K562 (cell line): Measurements from ENCODE around the gene PRDM12. TPM values are rescaled to one million over a fixed set of nuclear protein-coding genes. Genes with fewer than 3 reads are reported as not detected.
A peak's percentile ranks its signal among the peaks of the same experiment; 100 is the strongest.

Experiments used
- ARID4B ChIP-seq: sonication (generic); formaldehyde crosslinking; IDR thresholded peaks from 2 replicates; pipeline ENCODE4 v1.8.0; 2022; ENCODE audit warnings: mild to moderate bottlenecking, missing genetic modification reagents
- E2F4 ChIP-seq: sonication (generic); formaldehyde crosslinking; IDR thresholded peaks from 2 replicates; pipeline ENCODE4 v1.8.0; 2022; ENCODE audit warnings: mild to moderate bottlenecking, low read depth, missing genetic modification reagents
- POLR3G ChIP-seq: IDR thresholded peaks from 2 replicates; pipeline ENCODE4 v1.6.1; 2011; ENCODE audit not compliant: insufficient read length, insufficient replicate concordance; ENCODE audit errors: extremely low read depth
- ZNF511 ChIP-seq: sonication (generic); formaldehyde crosslinking; IDR thresholded peaks from 2 replicates; pipeline ENCODE4 v1.8.0; 2022; ENCODE audit warnings: mild to moderate bottlenecking, missing genetic modification reagents
- polyA plus RNA-seq, 8 experiments: library from polyadenylated mRNA; depleted of rRNA in 4 of 8; stranded (reverse) in 5 of 8; unstranded in 3 of 8; fragments of >200 nt; fragmentation: Nextera tagmentation in 2 of 8; fragmentation: Illumina TruSeq in 1 of 8; extraction: Ambion mirVana in 2 of 8; extraction: Trizol in 1 of 8; gene quantifications; 2 replicates each; pipeline versions ENCODE4 v1.2.1 to v1.2.3, GENCODE V29; 2011 to 2014; ENCODE audit warnings: inconsistent platforms in 1 of 8, missing spikeins in 1 of 8
- total RNA-seq, 7 experiments: library from RNA; depleted of rRNA in 6 of 7; stranded (reverse); fragments of >200 nt in 6 of 7; fragmentation: Illumina TruSeq in 2 of 7; extraction: Trizol in 2 of 7; gene quantifications; 2 replicates each; pipeline versions ENCODE4 v1.2.1 to v1.2.3, GENCODE V29; 2011 to 2021; ENCODE audit warnings: low replicate concordance in 1 of 7
- TF ChIP-seq, protein P1 (sequence below): fragments of 200-600 bp; sonication (generic); IDR thresholded peaks from one replicate; pipeline ENCODE4 v1.6.1; 2012; ENCODE audit warnings: mild to moderate bottlenecking, low read depth, low read length, inconsistent platforms
- TF ChIP-seq, protein P2 (sequence below): fragments of 450-650 bp; formaldehyde crosslinking; IDR thresholded peaks from 2 replicates; pipeline ENCODE4 v1.4.0; 2022; ENCODE audit warnings: missing genetic modification characterization

PRDM12 gene
- total and polyA plus RNA-seq, 9 of the 15 experiments (the other 6 are each of a cell fraction or from before 2014, with no cell fraction given) = 0.04 to 0.22 (median 0.07) TPM; not detected in 3

GRCh38 chr9:130681769-130682420 is 17.5 kb downstream of the PRDM12 start (continued):
- TF ChIP-seq, protein P1, sequence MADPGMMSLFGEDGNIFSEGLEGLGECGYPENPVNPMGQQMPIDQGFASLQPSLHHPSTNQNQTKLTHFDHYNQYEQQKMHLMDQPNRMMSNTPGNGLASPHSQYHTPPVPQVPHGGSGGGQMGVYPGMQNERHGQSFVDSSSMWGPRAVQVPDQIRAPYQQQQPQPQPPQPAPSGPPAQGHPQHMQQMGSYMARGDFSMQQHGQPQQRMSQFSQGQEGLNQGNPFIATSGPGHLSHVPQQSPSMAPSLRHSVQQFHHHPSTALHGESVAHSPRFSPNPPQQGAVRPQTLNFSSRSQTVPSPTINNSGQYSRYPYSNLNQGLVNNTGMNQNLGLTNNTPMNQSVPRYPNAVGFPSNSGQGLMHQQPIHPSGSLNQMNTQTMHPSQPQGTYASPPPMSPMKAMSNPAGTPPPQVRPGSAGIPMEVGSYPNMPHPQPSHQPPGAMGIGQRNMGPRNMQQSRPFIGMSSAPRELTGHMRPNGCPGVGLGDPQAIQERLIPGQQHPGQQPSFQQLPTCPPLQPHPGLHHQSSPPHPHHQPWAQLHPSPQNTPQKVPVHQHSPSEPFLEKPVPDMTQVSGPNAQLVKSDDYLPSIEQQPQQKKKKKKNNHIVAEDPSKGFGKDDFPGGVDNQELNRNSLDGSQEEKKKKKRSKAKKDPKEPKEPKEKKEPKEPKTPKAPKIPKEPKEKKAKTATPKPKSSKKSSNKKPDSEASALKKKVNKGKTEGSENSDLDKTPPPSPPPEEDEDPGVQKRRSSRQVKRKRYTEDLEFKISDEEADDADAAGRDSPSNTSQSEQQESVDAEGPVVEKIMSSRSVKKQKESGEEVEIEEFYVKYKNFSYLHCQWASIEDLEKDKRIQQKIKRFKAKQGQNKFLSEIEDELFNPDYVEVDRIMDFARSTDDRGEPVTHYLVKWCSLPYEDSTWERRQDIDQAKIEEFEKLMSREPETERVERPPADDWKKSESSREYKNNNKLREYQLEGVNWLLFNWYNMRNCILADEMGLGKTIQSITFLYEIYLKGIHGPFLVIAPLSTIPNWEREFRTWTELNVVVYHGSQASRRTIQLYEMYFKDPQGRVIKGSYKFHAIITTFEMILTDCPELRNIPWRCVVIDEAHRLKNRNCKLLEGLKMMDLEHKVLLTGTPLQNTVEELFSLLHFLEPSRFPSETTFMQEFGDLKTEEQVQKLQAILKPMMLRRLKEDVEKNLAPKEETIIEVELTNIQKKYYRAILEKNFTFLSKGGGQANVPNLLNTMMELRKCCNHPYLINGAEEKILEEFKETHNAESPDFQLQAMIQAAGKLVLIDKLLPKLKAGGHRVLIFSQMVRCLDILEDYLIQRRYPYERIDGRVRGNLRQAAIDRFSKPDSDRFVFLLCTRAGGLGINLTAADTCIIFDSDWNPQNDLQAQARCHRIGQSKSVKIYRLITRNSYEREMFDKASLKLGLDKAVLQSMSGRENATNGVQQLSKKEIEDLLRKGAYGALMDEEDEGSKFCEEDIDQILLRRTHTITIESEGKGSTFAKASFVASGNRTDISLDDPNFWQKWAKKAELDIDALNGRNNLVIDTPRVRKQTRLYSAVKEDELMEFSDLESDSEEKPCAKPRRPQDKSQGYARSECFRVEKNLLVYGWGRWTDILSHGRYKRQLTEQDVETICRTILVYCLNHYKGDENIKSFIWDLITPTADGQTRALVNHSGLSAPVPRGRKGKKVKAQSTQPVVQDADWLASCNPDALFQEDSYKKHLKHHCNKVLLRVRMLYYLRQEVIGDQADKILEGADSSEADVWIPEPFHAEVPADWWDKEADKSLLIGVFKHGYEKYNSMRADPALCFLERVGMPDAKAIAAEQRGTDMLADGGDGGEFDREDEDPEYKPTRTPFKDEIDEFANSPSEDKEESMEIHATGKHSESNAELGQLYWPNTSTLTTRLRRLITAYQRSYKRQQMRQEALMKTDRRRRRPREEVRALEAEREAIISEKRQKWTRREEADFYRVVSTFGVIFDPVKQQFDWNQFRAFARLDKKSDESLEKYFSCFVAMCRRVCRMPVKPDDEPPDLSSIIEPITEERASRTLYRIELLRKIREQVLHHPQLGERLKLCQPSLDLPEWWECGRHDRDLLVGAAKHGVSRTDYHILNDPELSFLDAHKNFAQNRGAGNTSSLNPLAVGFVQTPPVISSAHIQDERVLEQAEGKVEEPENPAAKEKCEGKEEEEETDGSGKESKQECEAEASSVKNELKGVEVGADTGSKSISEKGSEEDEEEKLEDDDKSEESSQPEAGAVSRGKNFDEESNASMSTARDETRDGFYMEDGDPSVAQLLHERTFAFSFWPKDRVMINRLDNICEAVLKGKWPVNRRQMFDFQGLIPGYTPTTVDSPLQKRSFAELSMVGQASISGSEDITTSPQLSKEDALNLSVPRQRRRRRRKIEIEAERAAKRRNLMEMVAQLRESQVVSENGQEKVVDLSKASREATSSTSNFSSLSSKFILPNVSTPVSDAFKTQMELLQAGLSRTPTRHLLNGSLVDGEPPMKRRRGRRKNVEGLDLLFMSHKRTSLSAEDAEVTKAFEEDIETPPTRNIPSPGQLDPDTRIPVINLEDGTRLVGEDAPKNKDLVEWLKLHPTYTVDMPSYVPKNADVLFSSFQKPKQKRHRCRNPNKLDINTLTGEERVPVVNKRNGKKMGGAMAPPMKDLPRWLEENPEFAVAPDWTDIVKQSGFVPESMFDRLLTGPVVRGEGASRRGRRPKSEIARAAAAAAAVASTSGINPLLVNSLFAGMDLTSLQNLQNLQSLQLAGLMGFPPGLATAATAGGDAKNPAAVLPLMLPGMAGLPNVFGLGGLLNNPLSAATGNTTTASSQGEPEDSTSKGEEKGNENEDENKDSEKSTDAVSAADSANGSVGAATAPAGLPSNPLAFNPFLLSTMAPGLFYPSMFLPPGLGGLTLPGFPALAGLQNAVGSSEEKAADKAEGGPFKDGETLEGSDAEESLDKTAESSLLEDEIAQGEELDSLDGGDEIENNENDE = no peak
- TF ChIP-seq ARID4B (CRISPR knock-in tag) = peak; percentile 65
- TF ChIP-seq E2F4 = no peak
- no peak for TF ChIP-seq POLR3G
- TF ChIP-seq ZNF511 = peak; percentile 61; the same call in 1 of the 2 replicates
- TF ChIP-seq, protein P2, sequence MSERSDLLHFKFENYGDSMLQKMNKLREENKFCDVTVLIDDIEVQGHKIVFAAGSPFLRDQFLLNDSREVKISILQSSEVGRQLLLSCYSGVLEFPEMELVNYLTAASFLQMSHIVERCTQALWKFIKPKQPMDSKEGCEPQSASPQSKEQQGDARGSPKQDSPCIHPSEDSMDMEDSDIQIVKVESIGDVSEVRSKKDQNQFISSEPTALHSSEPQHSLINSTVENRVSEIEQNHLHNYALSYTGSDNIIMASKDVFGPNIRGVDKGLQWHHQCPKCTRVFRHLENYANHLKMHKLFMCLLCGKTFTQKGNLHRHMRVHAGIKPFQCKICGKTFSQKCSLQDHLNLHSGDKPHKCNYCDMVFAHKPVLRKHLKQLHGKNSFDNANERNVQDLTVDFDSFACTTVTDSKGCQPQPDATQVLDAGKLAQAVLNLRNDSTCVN (CRISPR knock-in tag) = no peak
